Measurements from ENCODE around the gene PLEKHH3.
A peak's percentile ranks its signal among the peaks of the same experiment; 100 is the strongest.

The PLEKHH3 gene

GRCh38 chr17:42697108-42697811 lies 20.5 kb upstream of the PLEKHH3 start:
- Histone ChIP-seq H3K4me1 (ENCODE audit: insufficient read depth, insufficient read length) (peaks cover 11% of the 10 kb centered on the region), H3K27me3 (ENCODE audit: insufficient read depth, insufficient read length) (no peaks in the 10 kb centered on the region), H3K4me3 (ENCODE audit: insufficient read length, low read depth) (no peak overlapping the region), H3K9ac (ENCODE audit: insufficient read length, low read depth) (no peak overlapping the region), H3K9me3 (ENCODE audit: insufficient read depth, low read length) (no peaks in the 10 kb centered on the region), H3K36me3 (ENCODE audit: insufficient read depth, insufficient read length, low read length) (peaks cover 66% of the 10 kb centered on the region)
- TF ChIP-seq YY1 (IDR thresholded peaks at IDR 0.05; ENCODE audit: insufficient read depth, insufficient read length), result no peak
- TF ChIP-seq SUZ12 (IDR thresholded peaks at IDR 0.05; ENCODE audit: extremely low read depth, insufficient read depth, insufficient read length), result no peak
- TF ChIP-seq ZNF274 (IDR thresholded peaks at IDR 0.05; ENCODE audit: low read depth, low read length), result no peak
- no peak for DNase-seq (ENCODE audit: low read depth, low spot score)

- no peak for TF ChIP-seq SUZ12 (IDR thresholded peaks at IDR 0.05; ENCODE audit: extremely low read depth, insufficient read depth, insufficient read length)
- no peak for TF ChIP-seq YY1 (IDR thresholded peaks at IDR 0.05; ENCODE audit: insufficient read depth, insufficient read length)
- Histone ChIP-seq H3K9me3 (ENCODE audit: insufficient read depth, low read length) (no peaks in the 10 kb centered on the region), H3K27me3 (ENCODE audit: insufficient read depth, insufficient read length) (no peaks in the 10 kb centered on the region), H3K4me1 (ENCODE audit: insufficient read depth, insufficient read length) (peaks cover 15% of the 10 kb centered on the region), H3K9ac (ENCODE audit: insufficient read length, low read depth) (peak overlapping the region; percentile 5), H3K4me3 (ENCODE audit: insufficient read length, low read depth) (no peak overlapping the region), H3K36me3 (ENCODE audit: insufficient read depth, insufficient read length, low read length) (peaks cover 72% of the 10 kb centered on the region)
- no peak for DNase-seq (ENCODE audit: low read depth, low spot score)
Observed at GRCh38 chr17:42695500-42695899, 18.7 kb upstream of the PLEKHH3 start.

GRCh38 chr17:42694524-42694923 lies 17.7 kb upstream of the PLEKHH3 start:
- H3K9ac ChIP-seq (ENCODE audit: insufficient read length, low read depth), result no peak overlapping the region
- H3K27me3 ChIP-seq (ENCODE audit: insufficient read depth, insufficient read length), result no peaks in the 10 kb centered on the region
- H3K9me3 ChIP-seq (ENCODE audit: insufficient read depth, low read length), result no peaks in the 10 kb centered on the region
- peaks cover 13% of the 10 kb centered on the region for H3K4me1 ChIP-seq (ENCODE audit: insufficient read depth, insufficient read length)
- H3K36me3 ChIP-seq (ENCODE audit: insufficient read depth, insufficient read length, low read length), result peaks cover 74% of the 10 kb centered on the region
- DNase-seq (ENCODE audit: low read depth, low spot score), result no peak
- TF ChIP-seq SUZ12 (IDR thresholded peaks at IDR 0.05; ENCODE audit: extremely low read depth, insufficient read depth, insufficient read length) (no peak), ZNF274 (IDR thresholded peaks at IDR 0.05; ENCODE audit: low read depth, low read length) (no peak), YY1 (IDR thresholded peaks at IDR 0.05; ENCODE audit: insufficient read depth, insufficient read length) (no peak)
- no peak overlapping the region for H3K4me3 ChIP-seq (ENCODE audit: insufficient read length, low read depth)

DNA sequence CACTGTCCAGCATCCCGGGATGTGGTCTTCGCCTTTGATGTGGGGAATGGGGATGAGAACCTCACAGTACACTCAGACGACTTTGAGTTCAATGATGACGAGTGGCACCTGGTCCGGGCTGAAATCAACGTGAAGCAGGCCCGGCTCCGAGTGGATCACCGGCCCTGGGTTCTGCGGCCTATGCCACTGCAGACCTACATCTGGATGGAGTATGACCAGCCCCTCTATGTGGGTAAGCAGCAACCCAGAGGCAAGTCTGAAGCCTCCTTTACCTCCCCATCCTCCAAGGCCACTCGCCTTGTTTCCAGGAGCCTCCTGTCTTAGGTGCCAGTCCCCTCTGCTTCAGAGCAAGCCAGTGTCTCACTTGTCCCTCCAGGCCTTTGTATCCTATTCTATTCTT lies 15.7 kb upstream of the PLEKHH3 start:
- Histone ChIP-seq H3K9me3 (ENCODE audit: insufficient read depth, low read length) (no peaks in the 10 kb centered on the region), H3K9ac (ENCODE audit: insufficient read length, low read depth) (no peak overlapping the region), H3K27me3 (ENCODE audit: insufficient read depth, insufficient read length) (no peaks in the 10 kb centered on the region), H3K4me3 (ENCODE audit: insufficient read length, low read depth) (no peak overlapping the region), H3K4me1 (ENCODE audit: insufficient read depth, insufficient read length) (peaks cover 16% of the 10 kb centered on the region), H3K36me3 (ENCODE audit: insufficient read depth, insufficient read length, low read length) (peaks cover 81% of the 10 kb centered on the region)
- TF ChIP-seq ZNF274 (IDR thresholded peaks at IDR 0.05; ENCODE audit: low read depth, low read length) (no peak), SUZ12 (IDR thresholded peaks at IDR 0.05; ENCODE audit: extremely low read depth, insufficient read depth, insufficient read length) (no peak), YY1 (IDR thresholded peaks at IDR 0.05; ENCODE audit: insufficient read depth, insufficient read length) (no peak)
- no peak for DNase-seq (ENCODE audit: low read depth, low spot score)

- no peak overlapping the region for H3K9ac ChIP-seq (ENCODE audit: insufficient read length, low read depth)
- peaks cover 79% of the 10 kb centered on the region for H3K36me3 ChIP-seq (ENCODE audit: insufficient read depth, insufficient read length, low read length)
- no peak for DNase-seq (ENCODE audit: low read depth, low spot score)
- no peaks in the 10 kb centered on the region for H3K27me3 ChIP-seq (ENCODE audit: insufficient read depth, insufficient read length)
- H3K4me3 ChIP-seq (ENCODE audit: insufficient read length, low read depth), result no peak overlapping the region
- no peaks in the 10 kb centered on the region for H3K9me3 ChIP-seq (ENCODE audit: insufficient read depth, low read length)
- TF ChIP-seq YY1 (IDR thresholded peaks at IDR 0.05; ENCODE audit: insufficient read depth, insufficient read length) (no peak), SUZ12 (IDR thresholded peaks at IDR 0.05; ENCODE audit: extremely low read depth, insufficient read depth, insufficient read length) (no peak), ZNF274 (IDR thresholded peaks at IDR 0.05; ENCODE audit: low read depth, low read length) (no peak)
- H3K4me1 ChIP-seq (ENCODE audit: insufficient read depth, insufficient read length), result peaks cover 24% of the 10 kb centered on the region
Observed at GRCh38 chr17:42691021-42691545, 14.3 kb upstream of the PLEKHH3 start.

DNA sequence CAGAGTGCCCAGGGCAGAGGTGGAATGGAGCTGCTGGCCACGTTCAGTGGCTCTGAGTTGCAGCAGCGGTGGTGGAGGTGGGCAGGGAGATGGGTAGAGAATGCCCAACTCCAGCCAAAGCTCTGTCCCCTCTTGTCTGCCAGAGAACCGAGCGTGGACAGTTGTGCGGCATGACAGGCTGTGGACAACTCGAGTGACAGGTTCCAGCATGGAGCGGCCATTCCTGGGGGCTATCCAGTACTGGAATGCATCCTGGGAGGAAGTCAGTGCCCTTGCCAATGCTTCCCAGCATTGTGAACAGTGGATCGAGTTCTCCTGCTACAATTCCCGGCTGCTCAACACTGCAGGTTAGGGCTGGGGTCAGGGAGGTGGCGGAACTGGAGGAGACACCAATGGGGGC lies 13.8 kb upstream of the PLEKHH3 start:
- peaks cover 25% of the 10 kb centered on the region for H3K4me1 ChIP-seq (ENCODE audit: insufficient read depth, insufficient read length)
- DNase-seq (ENCODE audit: low read depth, low spot score), result no peak
- H3K9me3 ChIP-seq (ENCODE audit: insufficient read depth, low read length), result no peaks in the 10 kb centered on the region
- H3K36me3 ChIP-seq (ENCODE audit: insufficient read depth, insufficient read length, low read length), result peaks cover 79% of the 10 kb centered on the region
- H3K9ac ChIP-seq (ENCODE audit: insufficient read length, low read depth), result no peak overlapping the region
- H3K4me3 ChIP-seq (ENCODE audit: insufficient read length, low read depth), result no peak overlapping the region
- H3K27me3 ChIP-seq (ENCODE audit: insufficient read depth, insufficient read length), result no peaks in the 10 kb centered on the region
- TF ChIP-seq YY1 (IDR thresholded peaks at IDR 0.05; ENCODE audit: insufficient read depth, insufficient read length), result no peak
- TF ChIP-seq SUZ12 (IDR thresholded peaks at IDR 0.05; ENCODE audit: extremely low read depth, insufficient read depth, insufficient read length), result no peak
- TF ChIP-seq ZNF274 (IDR thresholded peaks at IDR 0.05; ENCODE audit: low read depth, low read length), result no peak

- DNase-seq (ENCODE audit: low read depth, low spot score), result no peak
- H3K4me3 ChIP-seq (ENCODE audit: insufficient read length, low read depth), result no peak overlapping the region
- no peaks in the 10 kb centered on the region for H3K9me3 ChIP-seq (ENCODE audit: insufficient read depth, low read length)
- no peaks in the 10 kb centered on the region for H3K27me3 ChIP-seq (ENCODE audit: insufficient read depth, insufficient read length)
- no peak for TF ChIP-seq ZNF274 (IDR thresholded peaks at IDR 0.05; ENCODE audit: low read depth, low read length)
- no peak for TF ChIP-seq YY1 (IDR thresholded peaks at IDR 0.05; ENCODE audit: insufficient read depth, insufficient read length)
- TF ChIP-seq SUZ12 (IDR thresholded peaks at IDR 0.05; ENCODE audit: extremely low read depth, insufficient read depth, insufficient read length), result no peak
- H3K4me1 ChIP-seq (ENCODE audit: insufficient read depth, insufficient read length), result peaks cover 28% of the 10 kb centered on the region
- H3K36me3 ChIP-seq (ENCODE audit: insufficient read depth, insufficient read length, low read length), result peaks cover 73% of the 10 kb centered on the region
- peak overlapping the region; percentile 39 for H3K9ac ChIP-seq (ENCODE audit: insufficient read length, low read depth)
Observed at GRCh38 chr17:42687707-42688320, 11.0 kb upstream of the PLEKHH3 start.
